GM18868 (cell line): ENCODE data around the gene SMAD5.

Experiments used
- ATAC-seq: cut with Tn5 transposase; IDR thresholded peaks from one replicate; pipeline ENCODE4 v1.9.1; 2021; ENCODE audit warnings: mild to moderate bottlenecking, moderate library complexity; ENCODE audit not compliant: unreplicated experiment

SMAD5 gene

DNA sequence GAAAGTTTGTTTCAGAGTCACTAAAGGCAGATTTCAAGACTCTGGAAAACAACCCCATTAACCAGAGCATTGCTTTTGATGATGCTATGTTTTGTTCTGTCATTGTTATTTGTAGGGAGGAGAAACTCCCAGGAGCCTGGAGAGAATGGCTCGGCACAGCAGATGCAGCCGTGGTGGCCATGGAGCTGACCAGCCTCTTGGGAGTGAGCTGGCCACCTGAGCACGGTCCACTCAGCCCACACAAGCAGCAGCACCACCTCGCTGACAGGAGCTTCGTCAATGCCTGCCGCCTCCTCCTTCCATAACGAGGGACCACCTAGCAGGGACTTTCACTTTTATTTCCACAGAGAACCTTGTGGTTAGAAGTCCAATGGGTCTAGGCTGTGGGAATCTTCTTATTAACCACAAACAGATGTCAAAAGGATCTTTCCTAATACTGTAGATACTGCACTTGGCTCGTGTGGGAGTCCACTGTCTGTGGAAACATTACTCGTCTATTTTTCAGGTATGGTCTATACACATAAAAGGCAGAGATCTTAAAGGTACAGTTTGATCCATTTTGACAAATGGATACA lies 81.4 kb downstream of the SMAD5 start:
- ATAC-seq: no peak

DNA sequence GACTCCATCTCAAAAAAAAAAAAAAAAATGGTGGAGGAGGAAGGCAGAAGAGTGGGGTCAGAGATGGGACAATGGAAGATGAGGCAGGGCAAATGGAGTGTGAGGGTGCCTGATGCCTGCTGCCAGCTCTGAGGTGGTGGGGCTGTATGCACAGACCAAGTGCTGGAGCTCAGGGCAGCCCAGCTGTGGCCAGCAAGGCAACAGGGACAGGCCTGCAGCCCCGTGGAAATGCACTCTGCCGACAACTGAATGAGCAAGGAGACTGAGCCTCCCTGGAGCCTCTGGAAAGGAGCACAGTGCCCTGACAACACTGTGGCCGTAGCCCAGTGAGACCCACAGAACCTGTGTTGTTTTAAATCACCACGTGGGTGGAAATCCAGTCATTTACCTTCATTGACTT lies 83.2 kb downstream of the SMAD5 start:
- ATAC-seq: no peak

DNA sequence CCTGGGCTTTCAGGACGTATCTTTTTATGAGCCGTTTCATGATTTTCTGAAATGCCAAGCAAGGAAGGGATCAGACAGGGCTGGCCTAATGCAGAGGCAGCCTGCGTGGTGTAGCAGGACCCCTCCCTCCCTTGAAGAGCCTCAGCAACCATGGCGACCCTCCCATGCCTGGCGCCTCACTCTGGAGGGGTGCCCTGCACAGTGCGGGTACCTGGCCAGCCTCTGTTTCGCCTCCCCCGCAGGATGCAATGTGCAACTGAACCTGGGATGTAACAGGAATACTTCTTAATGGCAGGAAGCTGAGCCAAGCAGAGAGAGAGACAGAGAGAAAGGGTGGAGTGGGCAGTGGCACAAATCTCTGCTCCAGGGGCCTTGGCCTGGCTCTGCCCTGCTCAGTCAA lies 83.6 kb downstream of the SMAD5 start:
- no peak for ATAC-seq

DNA sequence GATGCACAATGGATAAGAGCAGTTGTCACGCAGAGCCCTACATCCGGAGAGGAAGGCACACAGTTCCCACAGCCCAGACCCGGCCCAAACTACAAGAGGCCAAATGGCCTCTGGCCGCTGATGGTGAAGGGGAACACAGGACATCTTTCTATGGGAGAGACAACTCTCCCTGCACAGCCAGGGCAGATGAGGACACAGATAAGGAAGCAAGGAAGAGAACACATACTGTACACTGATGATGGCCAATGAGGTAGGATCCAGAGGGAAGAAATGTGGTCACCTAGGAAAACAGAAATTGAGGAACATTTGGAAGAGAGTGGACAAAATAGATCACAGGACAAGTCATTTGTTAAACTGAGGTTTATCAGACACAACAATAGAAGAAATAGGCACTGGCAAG lies 88.7 kb downstream of the SMAD5 start:
- ATAC-seq: no peak

DNA sequence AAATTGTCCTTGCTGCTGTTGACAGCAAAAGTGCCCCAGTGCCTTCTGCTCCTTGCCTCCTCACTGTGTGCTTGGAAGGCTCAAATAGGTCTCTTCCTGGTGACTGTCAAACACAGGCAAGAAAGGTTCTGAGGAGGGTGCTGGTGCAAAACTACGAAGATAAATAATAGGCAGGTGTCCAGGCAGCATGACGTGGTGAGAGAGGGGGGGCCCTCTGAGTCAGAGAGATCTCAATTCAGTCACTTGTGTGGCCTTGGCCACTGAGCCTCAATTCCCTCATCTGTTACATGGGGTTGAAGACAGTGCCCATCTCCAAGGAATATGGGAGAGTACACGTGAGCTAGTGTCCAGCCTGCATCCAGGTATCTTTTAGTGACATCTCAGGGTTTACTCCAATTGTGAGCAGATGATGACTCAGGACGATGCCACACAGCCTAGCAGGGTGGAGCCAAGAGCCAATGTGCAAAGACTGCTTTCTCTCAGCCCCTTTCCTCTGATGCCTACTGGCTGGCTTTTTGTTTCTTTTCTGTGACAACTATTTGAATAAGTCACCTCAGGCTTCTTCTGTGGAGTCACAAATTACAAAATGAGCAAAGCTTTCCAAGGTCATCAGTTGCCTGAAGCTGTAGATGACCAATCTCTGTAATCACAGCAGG lies 90.1 kb downstream of the SMAD5 start:
- ATAC-seq: no peak

DNA sequence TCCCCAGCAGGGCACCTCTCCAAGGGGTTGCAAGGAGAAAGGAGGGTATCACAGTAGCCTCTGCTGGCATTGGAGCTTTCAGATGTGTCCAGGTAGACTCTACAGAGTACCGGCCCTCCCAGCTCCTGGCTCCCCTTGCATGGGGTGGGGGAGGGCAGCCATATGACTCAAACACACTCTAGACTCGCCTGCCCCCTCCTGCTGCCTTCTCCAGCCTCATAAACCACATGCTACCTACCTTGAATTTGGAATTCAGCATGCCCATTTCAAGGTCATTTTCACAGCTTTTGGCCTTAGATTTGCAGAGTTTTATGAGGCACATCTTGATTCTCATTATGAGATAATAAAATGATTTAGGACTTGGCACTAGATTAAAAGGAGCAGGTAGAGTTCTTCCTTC lies 93.2 kb downstream of the SMAD5 start:
- ATAC-seq: no peak

DNA sequence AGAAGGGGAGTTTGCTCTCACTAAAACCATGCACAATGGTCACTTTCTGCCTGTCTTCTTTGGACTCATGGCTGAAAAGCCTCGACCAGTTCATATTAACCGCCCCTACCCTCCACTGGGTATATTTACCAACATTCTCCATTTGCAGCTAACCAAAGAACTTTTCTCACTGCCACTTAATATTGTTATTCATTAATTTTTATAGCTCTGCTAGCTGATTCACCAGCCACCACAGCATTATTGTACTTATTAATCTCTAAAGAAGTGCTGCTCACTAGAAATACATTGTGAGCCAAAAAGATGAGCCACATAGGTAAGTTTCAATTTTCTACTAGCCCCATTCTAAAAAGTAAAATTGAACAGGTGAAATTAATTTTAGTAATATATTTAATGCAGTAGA lies 93.8 kb downstream of the SMAD5 start:
- ATAC-seq: no peak

DNA sequence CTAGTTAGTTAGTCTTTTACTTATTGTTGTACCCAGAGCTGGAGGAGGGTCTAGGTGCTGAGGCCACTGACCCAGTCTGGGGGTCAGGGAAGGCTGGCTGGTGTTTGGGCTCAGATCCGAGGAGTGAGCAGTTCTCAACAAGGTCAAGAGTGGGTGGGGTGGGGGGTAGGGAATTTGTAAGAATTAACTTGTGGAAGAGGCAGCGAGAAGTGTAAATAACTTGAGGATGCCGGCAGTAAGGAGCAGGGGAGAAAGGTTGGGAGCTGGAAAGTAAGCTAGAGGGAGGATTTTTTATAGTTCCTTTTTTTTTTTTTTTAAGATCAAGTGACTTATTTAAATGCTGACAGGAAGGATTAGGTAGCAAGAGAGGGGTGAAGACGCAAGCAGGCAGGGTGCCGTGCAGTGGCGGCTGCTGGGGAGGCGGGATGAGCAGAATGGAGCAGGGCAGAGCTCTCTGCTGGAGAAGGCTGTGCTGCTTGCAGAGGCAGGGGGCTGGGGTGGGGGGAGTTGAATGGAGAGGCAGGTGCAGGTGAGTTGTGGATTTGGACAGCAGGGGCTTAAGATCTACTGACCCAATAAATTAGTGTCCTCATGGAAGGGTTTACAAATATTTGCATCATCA lies 95.6 kb downstream of the SMAD5 start:
- ATAC-seq: no peak

DNA sequence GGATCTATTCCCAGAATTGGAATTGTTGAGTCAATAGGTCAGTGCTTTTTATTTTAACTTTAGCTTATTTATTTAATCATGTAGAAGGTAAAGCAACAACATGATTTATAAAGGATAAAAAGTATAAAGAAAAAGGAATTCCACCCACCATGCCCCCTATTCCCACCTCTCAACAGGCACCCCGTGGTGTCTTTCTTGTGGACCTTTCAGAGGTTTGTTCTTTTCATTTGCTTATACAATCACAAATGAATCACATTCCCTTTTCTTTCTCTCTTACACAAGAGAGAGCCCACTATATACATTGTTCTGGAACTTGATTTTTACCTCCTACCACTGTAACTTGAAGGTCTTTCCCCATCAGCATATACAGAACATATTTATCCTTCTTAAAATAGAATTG lies 97.5 kb downstream of the SMAD5 start:
- ATAC-seq: no peak

DNA sequence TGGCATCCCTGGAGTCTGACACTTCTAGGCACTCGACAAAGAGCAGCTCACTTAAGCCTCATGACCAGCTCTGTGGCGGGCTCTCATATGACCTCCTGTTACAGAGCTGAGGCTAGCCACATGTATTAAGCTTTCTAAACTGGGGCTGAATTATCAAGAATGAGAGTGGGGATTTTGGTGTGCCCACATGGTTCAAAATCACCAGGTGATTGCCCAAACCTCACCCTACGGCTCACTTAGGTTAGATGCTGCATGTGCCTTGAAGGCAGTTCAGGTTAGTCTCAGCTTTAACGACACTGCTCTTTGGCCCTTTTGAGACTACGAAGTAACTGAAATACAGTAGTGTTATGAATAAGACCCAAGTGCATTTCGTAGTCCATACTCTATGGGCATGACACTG lies 99.7 kb downstream of the SMAD5 start:
- peak; percentile 85 for ATAC-seq
